Progenitor cell of endocrine pancreas (in vitro differentiated cells): ENCODE results near the gene CERS4. TPM values are rescaled to one million over a fixed set of nuclear protein-coding genes. Genes with fewer than 3 reads are reported as not detected.
"Not testable (repeated sequence)": the region's sequence is repeated elsewhere in the genome, so short reads cannot be mapped to it uniquely, and the experiment has no call there.

Source experiments
- DNase-seq: peaks from one replicate; pipeline ENCODE4 v3.0.0; 2021; ENCODE audit warnings: low spot score; ENCODE audit not compliant: unreplicated experiment
- H3K27ac Mint-ChIP-seq: 2 replicates; pipeline ENCODE4 v1.8.0; 2021; ENCODE audit warnings: mild to moderate bottlenecking, moderate library complexity, mixed read lengths
- H3K27me3 Mint-ChIP-seq: 2 replicates; pipeline ENCODE4 v1.8.0; 2021; ENCODE audit warnings: mixed read lengths
- H3K36me3 Mint-ChIP-seq: 2 replicates; pipeline ENCODE4 v1.8.0; 2022; ENCODE audit warnings: mixed read lengths; ENCODE audit not compliant: insufficient read depth
- H3K4me1 Mint-ChIP-seq: 2 replicates; pipeline ENCODE4 v1.8.0; 2021; ENCODE audit warnings: low read depth, mixed read lengths
- H3K4me3 Mint-ChIP-seq: 2 replicates; pipeline ENCODE4 v1.8.0; 2021; ENCODE audit warnings: low read depth, mild to moderate bottlenecking, moderate library complexity, mixed read lengths
- H3K9me3 Mint-ChIP-seq: 2 replicates; pipeline ENCODE4 v1.8.0; 2021; ENCODE audit warnings: low read depth, mixed read lengths
- total RNA-seq: library from RNA; stranded (reverse); gene quantifications from 2 replicates; pipeline ENCODE4 v1.2.1, GENCODE V29; 2021
- TF ChIP-seq, protein P1 (sequence below): fragments of 200-600 bp; sonication (generic); IDR thresholded peaks from one replicate; pipeline ENCODE4 v1.5.0; 2021; ENCODE audit warnings: antibody characterized with exemption, mild to moderate bottlenecking; ENCODE audit not compliant: unreplicated experiment

CERS4 gene
- total RNA-seq, 1 donor from 2014 or later = 78.4 TPM

GRCh38 chr19:8259142-8259921, 50.2 kb downstream of the CERS4 start:
- Mint-ChIP-seq H3K27me3 (no peaks in the 10 kb centered on the region), H3K36me3 (peaks cover 17% of the 10 kb centered on the region), H3K9me3 (no peaks in the 10 kb centered on the region), H3K27ac (no peak overlapping the region), H3K4me1 (no peaks in the 10 kb centered on the region), H3K4me3 (no peak overlapping the region)
- TF ChIP-seq, protein P1, sequence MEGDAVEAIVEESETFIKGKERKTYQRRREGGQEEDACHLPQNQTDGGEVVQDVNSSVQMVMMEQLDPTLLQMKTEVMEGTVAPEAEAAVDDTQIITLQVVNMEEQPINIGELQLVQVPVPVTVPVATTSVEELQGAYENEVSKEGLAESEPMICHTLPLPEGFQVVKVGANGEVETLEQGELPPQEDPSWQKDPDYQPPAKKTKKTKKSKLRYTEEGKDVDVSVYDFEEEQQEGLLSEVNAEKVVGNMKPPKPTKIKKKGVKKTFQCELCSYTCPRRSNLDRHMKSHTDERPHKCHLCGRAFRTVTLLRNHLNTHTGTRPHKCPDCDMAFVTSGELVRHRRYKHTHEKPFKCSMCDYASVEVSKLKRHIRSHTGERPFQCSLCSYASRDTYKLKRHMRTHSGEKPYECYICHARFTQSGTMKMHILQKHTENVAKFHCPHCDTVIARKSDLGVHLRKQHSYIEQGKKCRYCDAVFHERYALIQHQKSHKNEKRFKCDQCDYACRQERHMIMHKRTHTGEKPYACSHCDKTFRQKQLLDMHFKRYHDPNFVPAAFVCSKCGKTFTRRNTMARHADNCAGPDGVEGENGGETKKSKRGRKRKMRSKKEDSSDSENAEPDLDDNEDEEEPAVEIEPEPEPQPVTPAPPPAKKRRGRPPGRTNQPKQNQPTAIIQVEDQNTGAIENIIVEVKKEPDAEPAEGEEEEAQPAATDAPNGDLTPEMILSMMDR = no peak
- no peak for DNase-seq

DNA sequence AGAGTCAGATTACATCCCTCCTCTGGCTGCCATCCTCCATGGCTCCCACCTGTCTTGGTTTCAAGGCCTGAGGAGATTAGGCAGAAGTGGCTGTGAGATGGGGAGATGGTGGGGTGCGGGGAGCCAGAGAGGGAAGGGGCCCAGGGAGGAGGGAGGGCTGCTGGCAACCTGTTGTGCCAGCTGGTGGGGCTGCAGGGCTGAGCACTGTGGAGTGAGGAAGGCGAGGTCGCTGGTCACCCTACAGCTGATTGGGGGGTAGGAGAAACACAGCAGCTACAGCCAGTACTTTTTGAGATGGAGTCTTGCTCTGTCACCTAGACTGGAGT, 50.7 kb downstream of the CERS4 start:
- Mint-ChIP-seq H3K9me3 (no peaks in the 10 kb centered on the region), H3K36me3 (peaks cover 17% of the 10 kb centered on the region), H3K4me3 (no peak overlapping the region), H3K27ac (no peak overlapping the region), H3K27me3 (no peaks in the 10 kb centered on the region), H3K4me1 (no peaks in the 10 kb centered on the region)
- DNase-seq = no peak
- TF ChIP-seq, protein P1 = no peak

DNA sequence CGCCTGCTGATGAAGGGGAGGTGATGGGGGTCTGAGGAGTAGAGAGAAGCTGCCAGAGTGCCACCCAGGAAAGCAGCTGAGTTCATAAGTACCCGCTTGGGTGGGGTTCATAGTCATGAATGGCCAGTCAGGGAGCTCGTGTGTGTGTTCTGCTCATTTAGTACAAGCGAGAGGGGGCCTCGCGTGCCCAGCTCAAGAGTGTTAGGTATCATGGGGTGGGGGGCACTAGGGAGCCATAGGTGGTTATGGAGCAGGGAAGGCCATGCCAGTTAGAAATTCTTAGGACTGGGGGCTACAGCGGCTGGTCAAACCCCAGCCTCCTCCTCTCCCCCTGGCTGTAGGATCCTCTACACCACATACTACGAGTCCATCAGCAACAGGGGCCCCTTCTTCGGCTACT, 52.2 kb downstream of the CERS4 start:
- no peak overlapping the region for H3K27ac Mint-ChIP-seq
- H3K4me1 Mint-ChIP-seq = no peaks in the 10 kb centered on the region
- H3K36me3 Mint-ChIP-seq = peaks cover 13% of the 10 kb centered on the region
- TF ChIP-seq, protein P1 = no peak
- H3K27me3 Mint-ChIP-seq = no peaks in the 10 kb centered on the region
- no peak for DNase-seq
- H3K4me3 Mint-ChIP-seq = no peak overlapping the region
- H3K9me3 Mint-ChIP-seq = peaks cover 3% of the 10 kb centered on the region

DNA sequence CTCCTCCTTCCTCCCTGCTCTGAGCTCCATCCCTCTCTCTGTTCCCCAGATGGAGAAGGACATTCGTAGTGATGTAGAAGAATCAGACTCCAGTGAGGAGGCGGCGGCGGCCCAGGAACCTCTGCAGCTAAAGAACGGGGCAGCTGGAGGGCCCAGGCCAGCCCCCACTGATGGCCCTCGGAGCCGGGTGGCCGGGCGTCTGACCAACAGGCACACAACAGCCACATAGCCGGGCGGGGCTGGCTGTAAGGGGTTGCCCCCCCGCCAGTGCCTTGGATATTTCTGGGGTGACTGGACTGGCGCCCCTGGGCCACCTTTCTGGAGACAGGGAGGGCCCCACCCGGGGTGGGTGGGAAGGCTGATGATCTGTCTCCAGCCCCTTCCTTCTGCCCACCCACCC, 52.7 kb downstream of the CERS4 start:
- no peak overlapping the region for H3K4me3 Mint-ChIP-seq
- DNase-seq = no peak
- no peaks in the 10 kb centered on the region for H3K4me1 Mint-ChIP-seq
- no peak overlapping the region for H3K27ac Mint-ChIP-seq
- no peaks in the 10 kb centered on the region for H3K27me3 Mint-ChIP-seq
- TF ChIP-seq, protein P1 = no peak
- peaks cover 13% of the 10 kb centered on the region for H3K36me3 Mint-ChIP-seq
- H3K9me3 Mint-ChIP-seq = peaks cover 3% of the 10 kb centered on the region

- Mint-ChIP-seq H3K36me3 (peaks cover 11% of the 10 kb centered on the region), H3K9me3 (peaks cover 3% of the 10 kb centered on the region), H3K4me1 (no peaks in the 10 kb centered on the region), H3K27me3 (no peaks in the 10 kb centered on the region), H3K4me3 (no peak overlapping the region), H3K27ac (no peak overlapping the region)
- TF ChIP-seq, protein P1 = no peak
- no peak for DNase-seq
Measured at GRCh38 chr19:8262431-8262830, 53.3 kb downstream of the CERS4 start.

DNA sequence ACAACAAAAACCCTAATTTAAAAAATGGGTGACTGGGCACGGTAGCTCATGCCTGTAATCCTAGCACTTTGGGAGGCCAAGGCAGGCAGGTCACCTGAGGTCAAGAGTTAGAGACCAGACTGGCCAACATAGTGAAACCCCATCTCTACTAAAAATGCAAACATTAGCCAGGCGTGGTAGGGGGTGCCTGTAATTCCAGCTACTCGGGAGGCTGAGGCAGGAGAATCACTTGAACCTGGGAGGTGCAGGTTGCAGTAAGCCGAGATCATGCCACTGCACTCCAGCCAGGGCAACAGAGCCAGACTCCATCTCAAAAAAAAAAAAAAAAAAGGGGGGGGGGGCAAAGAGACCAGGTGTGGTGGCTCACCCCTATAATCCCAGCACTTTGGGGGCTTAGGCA, 55.1 kb downstream of the CERS4 start:
- not testable (repeated sequence) for H3K4me3 Mint-ChIP-seq, H3K4me1 Mint-ChIP-seq, H3K9me3 Mint-ChIP-seq, H3K27me3 Mint-ChIP-seq, H3K36me3 Mint-ChIP-seq, H3K27ac Mint-ChIP-seq
- peak; percentile 4 for DNase-seq
